OCI-LY1 (cell line): ENCODE measurements around the gene IL24.

Experiments used
- CTCF ChIP-seq: fragments of 200-600 bp; sonication (generic), shearing (Covaris generic); IDR thresholded peaks from 2 replicates; pipeline ENCODE4 v1.5.1; 2017; ENCODE audit warnings: mild to moderate bottlenecking, antibody characterized with exemption, low read length, moderate library complexity, mixed read lengths
- EZH2 ChIP-seq: fragments of 200-600 bp; sonication (generic), shearing (Covaris generic); IDR thresholded peaks from 2 replicates; pipeline ENCODE4 v1.8.0; 2017; ENCODE audit warnings: borderline replicate concordance, mixed run types, mild to moderate bottlenecking, antibody characterized with exemption, low read length, moderate library complexity, mixed read lengths

- TF ChIP-seq EZH2 (no peak), CTCF (peak; percentile 93)
These were observed 36.2 kb downstream of the IL24 start for GRCh38 chr1:206933333-206933945.
